ENCODE data around the gene RAB15. TPM values are rescaled to one million over a fixed set of nuclear protein-coding genes. Genes with fewer than 3 reads are reported as not detected.

Gene RAB15
- total and polyA plus RNA-seq, 2 donors (not counting 3 experiments of a cell fraction or from before 2014, with no cell fraction given): 24.9 to 33.3 TPM

- BruUV-seq (replicated peaks): no TSS peak
- FAIRE-seq: no peak
- Histone ChIP-seq H3K9ac (replicated peaks; ENCODE audit: extremely low read depth, insufficient read depth, low read length) (no peak overlapping the region), H3K27ac (ENCODE audit: insufficient read depth, low read depth, low read length) (no peak overlapping the region), H3K36me3 (ENCODE audit: control insufficient read depth in 2 of 2, extremely low read depth in 1 of 2, insufficient read depth in 2 of 2, low read length in 2 of 2) (peaks cover 0 to 11% of the 10 kb centered on the region in 2 experiments), H3K4me2 (ENCODE audit: insufficient read depth, low read length) (no peak overlapping the region), H3K9me3 (replicated peaks; ENCODE audit: control insufficient read depth, insufficient read depth, low read length) (no peaks in the 10 kb centered on the region), H2AFZ (ENCODE audit: low read depth, low read length) (no peak overlapping the region), H3K4me1 (ENCODE audit: control insufficient read depth, extremely low read depth, insufficient read depth, low read length) (no peaks in the 10 kb centered on the region), H3K79me2 (ENCODE audit: control insufficient read depth, insufficient read depth, low read length) (no peaks in the 10 kb centered on the region), H3K9me1 (replicated peaks; ENCODE audit: control insufficient read depth, extremely low read depth, insufficient read depth, low read length) (no peaks in the 10 kb centered on the region), H4K20me1 (replicated peaks; ENCODE audit: control insufficient read depth, extremely low read depth, insufficient read depth, low read length) (no peaks in the 10 kb centered on the region), H3K4me3 (replicated peaks in 1 of 3; ENCODE audit: insufficient read depth in 1 of 3, low read depth in 1 of 3, low read length in 3 of 3) (no peak overlapping the region), H3K27me3 (ENCODE audit: control insufficient read depth in 2 of 2, insufficient read depth in 2 of 2, low read length in 2 of 2) (no peaks in the 10 kb centered on the region)
- no peak for DNase-seq (ENCODE audit: low read depth, low spot score)
- intact Hi-C loops (cut with micrococcal nuclease): no loop called here
- TF ChIP-seq EZH2 (IDR thresholded peaks at IDR 0.05; ENCODE audit: borderline replicate concordance, low read depth, low read length, severe bottlenecking): no peak
- TF ChIP-seq GATA2 (IDR thresholded peaks at IDR 0.05; ENCODE audit: insufficient read depth, insufficient read length, low read depth, low read length): no peak
- no peak for TF ChIP-seq POLR2AphosphoS5 (IDR thresholded peaks at IDR 0.05; ENCODE audit: insufficient read depth, low read depth, low read length)
- no peak for TF ChIP-seq FOS (IDR thresholded peaks at IDR 0.05; ENCODE audit: borderline replicate concordance, insufficient read depth, low read length)
- TF ChIP-seq POLR2A (IDR thresholded peaks at IDR 0.05; ENCODE audit: low read depth, low read length): no peak
- no peak for TF ChIP-seq JUN (IDR thresholded peaks at IDR 0.05; ENCODE audit: borderline replicate concordance, insufficient read depth, insufficient read length, low read depth)
- ChIA-PET POLR2A (no interaction called here), CTCF (interaction anchor here (1.2 to 1.4 kb wide), 2 partner anchors 9 to 75 kb away, joined by 4 read pairs; no protein-coding TSS in a partner anchor)
- dilution Hi-C loops (cut with MboI; ENCODE audit: extremely low pct_ligation_motif_present, low sequenced_read_pairs): no loop called here
Observed at GRCh38 chr14:64944861-64945260, 27.3 kb downstream of the RAB15 start.

- intact Hi-C loops (cut with micrococcal nuclease) (no loop called here), dilution Hi-C loops (cut with MboI; ENCODE audit: extremely low pct_ligation_motif_present, low sequenced_read_pairs) (no loop called here)
- Histone ChIP-seq H2AFZ (ENCODE audit: low read depth, low read length) (no peak overlapping the region), H3K9ac (replicated peaks; ENCODE audit: extremely low read depth, insufficient read depth, low read length) (no peak overlapping the region), H3K9me3 (replicated peaks; ENCODE audit: control insufficient read depth, insufficient read depth, low read length) (no peaks in the 10 kb centered on the region), H3K36me3 (ENCODE audit: control insufficient read depth in 2 of 2, extremely low read depth in 1 of 2, insufficient read depth in 2 of 2, low read length in 2 of 2) (peaks cover 0 to 11% of the 10 kb centered on the region in 2 experiments), H3K9me1 (replicated peaks; ENCODE audit: control insufficient read depth, extremely low read depth, insufficient read depth, low read length) (no peaks in the 10 kb centered on the region), H3K4me3 (replicated peaks in 1 of 3; ENCODE audit: insufficient read depth in 1 of 3, low read depth in 1 of 3, low read length in 3 of 3) (no peak overlapping the region), H3K4me1 (ENCODE audit: control insufficient read depth, extremely low read depth, insufficient read depth, low read length) (no peaks in the 10 kb centered on the region), H4K20me1 (replicated peaks; ENCODE audit: control insufficient read depth, extremely low read depth, insufficient read depth, low read length) (no peaks in the 10 kb centered on the region), H3K27me3 (ENCODE audit: control insufficient read depth in 2 of 2, insufficient read depth in 2 of 2, low read length in 2 of 2) (no peaks in the 10 kb centered on the region), H3K4me2 (ENCODE audit: insufficient read depth, low read length) (no peak overlapping the region), H3K79me2 (ENCODE audit: control insufficient read depth, insufficient read depth, low read length) (no peaks in the 10 kb centered on the region), H3K27ac (ENCODE audit: insufficient read depth, low read depth, low read length) (no peak overlapping the region)
- FAIRE-seq (no peak), DNase-seq (ENCODE audit: low read depth, low spot score) (no peak)
- ChIA-PET CTCF (interaction anchor here (1.2 to 1.4 kb wide), 2 partner anchors 8 to 76 kb away, joined by 4 read pairs; no protein-coding TSS in a partner anchor), POLR2A (no interaction called here)
- TF ChIP-seq MAX (IDR thresholded peaks at IDR 0.05; ENCODE audit: insufficient read depth, insufficient read length) (no peak), POLR2A (IDR thresholded peaks at IDR 0.05; ENCODE audit: low read depth, low read length) (no peak)
- BruUV-seq (replicated peaks): no TSS peak
Observed at GRCh38 chr14:64944041-64944440, 28.1 kb downstream of the RAB15 start.

All from endothelial cell of umbilical vein (primary cell).